SJSA1 (cell line): ENCODE results near the gene ANO1. TPM values are rescaled to one million over a fixed set of nuclear protein-coding genes. Genes with fewer than 3 reads are reported as not detected.

ENCODE experiments used
- DNase-seq, 2 experiments: peaks; one replicate each; pipeline ENCODE4 v3.0.0-alpha.2; 2015 to 2020; ENCODE audit warnings: low spot score in 2 of 2, low read depth in 1 of 2
- H3K27ac ChIP-seq: fragments of 250-450 bp; sonication (Bioruptor Pico); 2 replicates; pipeline ENCODE4 v1.5.1; 2020; ENCODE audit warnings: mild to moderate bottlenecking, moderate library complexity
- H3K27me3 ChIP-seq: fragments of 250-450 bp; sonication (Bioruptor Pico); replicated peaks from 2 replicates; pipeline ENCODE4 v1.5.1; 2020; ENCODE audit warnings: mild to moderate bottlenecking, moderate library complexity
- H3K36me3 ChIP-seq: fragments of 250-450 bp; sonication (Bioruptor Pico); 2 replicates; pipeline ENCODE4 v1.5.1; 2020; ENCODE audit warnings: mild to moderate bottlenecking
- H3K4me1 ChIP-seq: fragments of 250-450 bp; sonication (Bioruptor Pico); replicated peaks from 2 replicates; pipeline ENCODE4 v1.6.1; 2021; ENCODE audit warnings: mild to moderate bottlenecking
- H3K4me3 ChIP-seq: fragments of 250-450 bp; sonication (Bioruptor Pico); 2 replicates; pipeline ENCODE4 v1.5.1; 2020; ENCODE audit warnings: mild to moderate bottlenecking
- H3K9me3 ChIP-seq: fragments of 250-450 bp; sonication (Bioruptor Pico); replicated peaks from 2 replicates; pipeline ENCODE4 v1.5.1; 2020; ENCODE audit warnings: mild to moderate bottlenecking
- total RNA-seq: library from RNA; depleted of rRNA; stranded (reverse); fragments of >200 nt; shearing (Covaris generic); gene quantifications from 2 replicates; pipeline ENCODE4 v1.2.3, GENCODE V29; 2014

ANO1 gene
- total RNA-seq, 1 experiment from 2014 or later, result 1.4 TPM

- H3K4me3 ChIP-seq, result no peak overlapping the region
- H3K27ac ChIP-seq, result no peak overlapping the region
- H3K9me3 ChIP-seq, result 0 out of 2 replicates have a peak, but pooled peaks cover 5% of the 10 kb centered on the region
- no peak for DNase-seq
- H3K27me3 ChIP-seq, result peaks cover 11% of the 10 kb centered on the region
- H3K4me1 ChIP-seq, result no peaks in the 10 kb centered on the region
- H3K36me3 ChIP-seq, result no peaks in the 10 kb centered on the region
Observed at GRCh38 chr11:70061734-70062133, 16.4 kb upstream of the ANO1 start.

- no peaks in the 10 kb centered on the region for H3K36me3 ChIP-seq
- no peaks in the 10 kb centered on the region for H3K9me3 ChIP-seq
- no peak overlapping the region for H3K4me3 ChIP-seq
- H3K27me3 ChIP-seq, result peaks cover 16% of the 10 kb centered on the region
- no peak overlapping the region for H3K27ac ChIP-seq
- H3K4me1 ChIP-seq, result peaks cover 6% of the 10 kb centered on the region; the same call in 1 of the 2 replicates
- peak in 1 of 2 experiments; percentile 41 for DNase-seq
Observed at GRCh38 chr11:70063121-70063520, 15.0 kb upstream of the ANO1 start.

- DNase-seq, result peak in 1 of 2 experiments; percentile 40
- Histone ChIP-seq H3K9me3 (no peaks in the 10 kb centered on the region), H3K27ac (no peak overlapping the region), H3K36me3 (no peaks in the 10 kb centered on the region), H3K4me1 (peaks cover 7% of the 10 kb centered on the region; the same call in 1 of the 2 replicates), H3K27me3 (peaks cover 21% of the 10 kb centered on the region), H3K4me3 (no peak overlapping the region)
Observed at GRCh38 chr11:70063555-70063954, 14.6 kb upstream of the ANO1 start.

- H3K27me3 ChIP-seq, result peaks cover 27% of the 10 kb centered on the region
Observed at GRCh38 chr11:70064008-70064725, 13.9 kb upstream of the ANO1 start.

GRCh38 chr11:70064726-70065317, 13.3 kb upstream of the ANO1 start:
- Histone ChIP-seq H3K4me1 (peaks cover 7% of the 10 kb centered on the region; the same call in 1 of the 2 replicates), H3K4me3 (no peak overlapping the region), H3K9me3 (no peaks in the 10 kb centered on the region), H3K36me3 (no peaks in the 10 kb centered on the region), H3K27me3 (peaks cover 33% of the 10 kb centered on the region), H3K27ac (no peak overlapping the region)
- DNase-seq, result peak in 1 of 2 experiments; percentile 51

More at GRCh38 chr11:70064008-70064725, 13.9 kb upstream of the ANO1 start:
- Histone ChIP-seq H3K27ac (no peak overlapping the region), H3K36me3 (no peaks in the 10 kb centered on the region), H3K4me1 (peaks cover 7% of the 10 kb centered on the region; the same call in 1 of the 2 replicates), H3K4me3 (no peak overlapping the region), H3K9me3 (no peaks in the 10 kb centered on the region)
- DNase-seq, result peak in 1 of 2 experiments; percentile 53

GRCh38 chr11:70065318-70066135, 12.6 kb upstream of the ANO1 start:
- peak in 1 of 2 experiments; percentile 56 for DNase-seq
- Histone ChIP-seq H3K27ac (no peak overlapping the region), H3K27me3 (peaks cover 40% of the 10 kb centered on the region), H3K36me3 (no peaks in the 10 kb centered on the region), H3K9me3 (no peaks in the 10 kb centered on the region), H3K4me1 (peaks cover 7% of the 10 kb centered on the region; the same call in 1 of the 2 replicates), H3K4me3 (no peak overlapping the region)

GRCh38 chr11:70066136-70066520, 12.0 kb upstream of the ANO1 start:
- DNase-seq, result peak in 1 of 2 experiments; percentile 48
- peaks cover 7% of the 10 kb centered on the region; the same call in 1 of the 2 replicates for H3K4me1 ChIP-seq
- H3K36me3 ChIP-seq, result no peaks in the 10 kb centered on the region
- no peak overlapping the region for H3K27ac ChIP-seq
- no peak overlapping the region for H3K4me3 ChIP-seq
- H3K9me3 ChIP-seq, result no peaks in the 10 kb centered on the region
- H3K27me3 ChIP-seq, result peaks cover 40% of the 10 kb centered on the region

- no peak overlapping the region for H3K4me3 ChIP-seq
- no peaks in the 10 kb centered on the region for H3K9me3 ChIP-seq
- H3K36me3 ChIP-seq, result no peaks in the 10 kb centered on the region
- H3K27me3 ChIP-seq, result peaks cover 39% of the 10 kb centered on the region
- no peak overlapping the region for H3K27ac ChIP-seq
- DNase-seq, result peak in 1 of 2 experiments; percentile 53
- peaks cover 7% of the 10 kb centered on the region; the same call in 1 of the 2 replicates for H3K4me1 ChIP-seq
Observed at GRCh38 chr11:70066628-70067027, 11.5 kb upstream of the ANO1 start.

- DNase-seq, result peak in 1 of 2 experiments; percentile 52
- Histone ChIP-seq H3K9me3 (no peaks in the 10 kb centered on the region), H3K36me3 (no peaks in the 10 kb centered on the region), H3K4me1 (peaks cover 7% of the 10 kb centered on the region; the same call in 1 of the 2 replicates), H3K27ac (no peak overlapping the region), H3K27me3 (peaks cover 37% of the 10 kb centered on the region), H3K4me3 (no peak overlapping the region)
Observed at GRCh38 chr11:70067036-70067435, 11.1 kb upstream of the ANO1 start.

GRCh38 chr11:70067591-70068341, 10.4 kb upstream of the ANO1 start:
- H3K27ac ChIP-seq, result no peak overlapping the region
- no peaks in the 10 kb centered on the region for H3K9me3 ChIP-seq
- H3K4me3 ChIP-seq, result no peak overlapping the region
- no peaks in the 10 kb centered on the region for H3K36me3 ChIP-seq
- H3K27me3 ChIP-seq, result peaks cover 37% of the 10 kb centered on the region
- peak; percentile 43 to 57 for DNase-seq
- peaks cover 7% of the 10 kb centered on the region; the same call in 1 of the 2 replicates for H3K4me1 ChIP-seq

GRCh38 chr11:70068345-70068744, 9.8 kb upstream of the ANO1 start:
- H3K27ac ChIP-seq, result no peak overlapping the region
- no peaks in the 10 kb centered on the region for H3K9me3 ChIP-seq
- H3K27me3 ChIP-seq, result peaks cover 42% of the 10 kb centered on the region
- DNase-seq, result no peak
- no peak overlapping the region for H3K4me3 ChIP-seq
- H3K4me1 ChIP-seq, result peaks cover 13% of the 10 kb centered on the region
- H3K36me3 ChIP-seq, result no peaks in the 10 kb centered on the region

GRCh38 chr11:70068950-70069349, 9.2 kb upstream of the ANO1 start:
- Histone ChIP-seq H3K9me3 (no peaks in the 10 kb centered on the region), H3K4me3 (no peak overlapping the region), H3K27me3 (peaks cover 43% of the 10 kb centered on the region), H3K27ac (no peak overlapping the region), H3K36me3 (no peaks in the 10 kb centered on the region), H3K4me1 (peaks cover 19% of the 10 kb centered on the region)
- DNase-seq, result peak in 1 of 2 experiments; percentile 50

GRCh38 chr11:70070706-70071105, 7.4 kb upstream of the ANO1 start:
- DNase-seq, result peak in 1 of 2 experiments; percentile 57
- Histone ChIP-seq H3K4me3 (no peak overlapping the region), H3K4me1 (peaks cover 23% of the 10 kb centered on the region), H3K27me3 (peaks cover 43% of the 10 kb centered on the region), H3K9me3 (no peaks in the 10 kb centered on the region), H3K36me3 (no peaks in the 10 kb centered on the region), H3K27ac (no peak overlapping the region)
